ENCODE results near the gene AMBP. TPM values are rescaled to one million over a fixed set of nuclear protein-coding genes. Genes with fewer than 3 reads are reported as not detected.

The AMBP gene
- polyA plus RNA-seq, 2 of the 4 experiments (the other 2 are of a cell fraction) = 6.1 to 9.4 TPM

GRCh38 chr9:114124666-114125475, 46.8 kb upstream of the AMBP start:
- peaks cover 10% of the 10 kb centered on the region; the same call in 2 of the 3 replicates for H3K9me3 ChIP-seq
- DNase-seq (ENCODE audit: low read depth in 1 of 2, low spot score in 1 of 2) (no peak), ATAC-seq (no peak), FAIRE-seq (no peak)
- WGBS (ENCODE audit: missing lambda C conversion rate) = 77% methylated on average over 13 of the region's 13 CpGs
- H3K4me3 ChIP-seq = no peak overlapping the region
- POLR2A ChIA-PET = no interaction called here
- no peak overlapping the region for H3K27ac ChIP-seq
- H3K4me1 ChIP-seq = no peaks in the 10 kb centered on the region
- no peak for TF ChIP-seq GATA3 (IDR thresholded peaks at IDR 0.05; ENCODE audit: borderline replicate concordance)
- no peak for TF ChIP-seq JUNB (IDR thresholded peaks at IDR 0.05)
- TF ChIP-seq ZNF302 (CRISPR knock-in tag; IDR thresholded peaks at IDR 0.05) = no peak
- H3K4me2 ChIP-seq = no peak overlapping the region
- CTCF ChIA-PET = interaction anchor here (0.9 to 4.4 kb wide), 4 partner anchors 17 to 42 kb away, joined by 3 to 25 read pairs (median 4); no protein-coding TSS in a partner anchor

DNA sequence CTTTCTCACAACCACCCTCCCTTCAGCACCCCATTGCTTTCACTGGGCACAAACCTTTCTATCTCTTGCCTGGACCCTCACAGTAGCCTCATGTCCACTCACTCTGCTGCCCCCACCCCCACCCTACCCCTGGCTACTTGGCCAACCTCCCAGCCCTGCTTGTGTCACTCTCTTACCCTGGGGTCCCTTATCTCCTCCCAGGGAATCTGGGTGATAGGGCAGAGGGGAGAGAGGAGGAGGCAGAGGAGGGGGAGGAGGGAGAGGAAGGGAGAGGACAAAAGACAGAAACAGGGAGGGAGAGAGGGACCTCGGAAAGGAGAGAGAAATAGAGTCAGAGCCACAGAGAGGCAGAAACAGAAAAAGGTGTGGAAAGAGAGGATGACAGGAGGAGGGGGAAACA, 46.0 kb upstream of the AMBP start:
- FAIRE-seq (no peak), DNase-seq (ENCODE audit: low read depth in 1 of 2, low spot score in 1 of 2) (no peak), ATAC-seq (no peak)
- Histone ChIP-seq H3K4me2 (no peak overlapping the region), H3K4me3 (no peak overlapping the region), H3K4me1 (peaks cover 5% of the 10 kb centered on the region; the same call in 2 of the 3 replicates), H3K9me3 (peaks cover 10% of the 10 kb centered on the region; the same call in 2 of the 3 replicates), H3K27ac (no peak overlapping the region)
- POLR2A ChIA-PET = no interaction called here
- 63% methylated on average over 1 of the region's 1 CpG for WGBS (ENCODE audit: missing lambda C conversion rate)
- TF ChIP-seq NPAS2 (CRISPR knock-in tag; IDR thresholded peaks at IDR 0.05; ENCODE audit: borderline replicate concordance) = no peak
- TF ChIP-seq CHD4 (IDR thresholded peaks at IDR 0.05; ENCODE audit: borderline replicate concordance) = no peak
- TF ChIP-seq MYC (IDR thresholded peaks at IDR 0.05; ENCODE audit: borderline replicate concordance, low read length) = no peak
- TF ChIP-seq ZSCAN20 (CRISPR knock-in tag; IDR thresholded peaks at IDR 0.05) = no peak
- TF ChIP-seq NFE2L2 (conservative IDR thresholded peaks at IDR 0.05; ENCODE audit: low read length) = no peak
- no peak for TF ChIP-seq ZC3H11A (IDR thresholded peaks at IDR 0.05)
- TF ChIP-seq ELK1 (IDR thresholded peaks at IDR 0.05; ENCODE audit: low read depth, low read length) = no peak
- no peak for TF ChIP-seq RARB (CRISPR knock-in tag; IDR thresholded peaks at IDR 0.05)
- TF ChIP-seq MAZ (IDR thresholded peaks at IDR 0.05; ENCODE audit: borderline replicate concordance, low read depth, low read length) = no peak
- TF ChIP-seq RAD21 (conservative IDR thresholded peaks at IDR 0.05 in 1 of 2, IDR thresholded peaks at IDR 0.05 in 1 of 2) = no peak
- TF ChIP-seq CEBPB (IDR thresholded peaks at IDR 0.05) = no peak
- no peak for TF ChIP-seq POLR2A (IDR thresholded peaks at IDR 0.05; ENCODE audit: low read length)
- no peak for TF ChIP-seq TFCP2L1 (CRISPR knock-in tag; IDR thresholded peaks at IDR 0.05)
- TF ChIP-seq, protein P1, sequence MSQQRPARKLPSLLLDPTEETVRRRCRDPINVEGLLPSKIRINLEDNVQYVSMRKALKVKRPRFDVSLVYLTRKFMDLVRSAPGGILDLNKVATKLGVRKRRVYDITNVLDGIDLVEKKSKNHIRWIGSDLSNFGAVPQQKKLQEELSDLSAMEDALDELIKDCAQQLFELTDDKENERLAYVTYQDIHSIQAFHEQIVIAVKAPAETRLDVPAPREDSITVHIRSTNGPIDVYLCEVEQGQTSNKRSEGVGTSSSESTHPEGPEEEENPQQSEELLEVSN (IDR thresholded peaks at IDR 0.05; ENCODE audit: borderline replicate concordance, low read depth) = no peak
- CTCF ChIA-PET = interaction anchor here (4.4 kb wide), 1 partner anchor 17 kb away, joined by 25 read pairs; no protein-coding TSS in a partner anchor

DNA sequence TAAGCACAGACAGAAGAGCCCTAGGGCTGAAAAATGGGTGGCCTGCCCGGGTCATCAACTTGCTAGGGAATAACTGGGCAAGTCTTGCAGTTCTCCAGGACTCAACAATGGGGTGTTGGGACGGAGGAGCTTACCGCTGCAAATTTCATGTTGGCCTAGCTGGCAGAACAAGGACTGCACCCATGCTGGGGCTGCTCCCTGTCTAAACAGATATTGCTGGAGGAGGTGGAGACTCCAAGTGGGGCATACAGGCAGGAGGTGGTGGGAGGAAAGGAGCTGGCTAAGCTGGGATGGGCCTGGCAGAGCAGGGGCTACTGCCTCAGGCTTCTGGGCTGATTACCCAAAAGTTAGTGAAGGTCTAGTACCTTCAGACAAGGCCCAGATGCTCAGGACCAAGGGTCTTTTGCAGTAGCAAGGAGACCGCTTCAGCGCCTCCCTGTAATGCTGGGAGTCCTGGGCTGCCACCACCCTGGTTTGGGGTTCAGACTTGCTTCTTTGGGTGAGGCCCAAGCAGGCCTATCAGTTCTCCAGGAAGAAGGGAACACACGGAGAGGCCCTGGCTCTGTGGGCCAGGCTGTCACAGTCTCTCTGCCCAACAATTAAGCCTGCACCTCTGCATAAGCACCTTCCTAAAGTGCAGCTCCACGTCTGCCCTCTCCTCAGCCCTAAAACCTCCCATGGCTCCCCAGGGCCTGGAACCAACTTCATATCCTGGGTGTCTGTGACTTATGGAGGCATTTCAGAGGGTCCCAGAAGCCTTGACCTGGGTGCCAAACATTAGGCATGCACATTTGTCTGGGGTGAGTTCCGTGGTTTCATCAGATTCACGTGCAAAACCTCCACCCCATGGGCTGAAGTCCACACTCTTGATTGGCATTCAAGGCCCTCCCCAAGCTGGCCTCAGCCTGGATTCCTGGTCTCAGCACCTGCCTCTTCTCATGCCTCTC, 45.2 kb upstream of the AMBP start:
- CTCF ChIA-PET = interaction anchor here (0.9 to 2.3 kb wide), 5 partner anchors 10 to 168 kb away, joined by 3 to 15 read pairs (median 4); partner anchors contain the start of gene COL27A1

More for the DNA sequence above, 45.2 kb upstream of the AMBP start:
- peaks cover 5% of the 10 kb centered on the region; the same call in 2 of the 3 replicates for H3K4me1 ChIP-seq
- DNase-seq (ENCODE audit: low read depth in 1 of 2, low spot score in 1 of 2) (no peak), FAIRE-seq (no peak), ATAC-seq (no peak)
- H3K9me3 ChIP-seq = peaks cover 10% of the 10 kb centered on the region; the same call in 2 of the 3 replicates
- POLR2A ChIA-PET = no interaction called here
- no peak overlapping the region for H3K4me2 ChIP-seq
- no peak for TF ChIP-seq RARB (CRISPR knock-in tag; IDR thresholded peaks at IDR 0.05)
- TF ChIP-seq, protein P2, sequence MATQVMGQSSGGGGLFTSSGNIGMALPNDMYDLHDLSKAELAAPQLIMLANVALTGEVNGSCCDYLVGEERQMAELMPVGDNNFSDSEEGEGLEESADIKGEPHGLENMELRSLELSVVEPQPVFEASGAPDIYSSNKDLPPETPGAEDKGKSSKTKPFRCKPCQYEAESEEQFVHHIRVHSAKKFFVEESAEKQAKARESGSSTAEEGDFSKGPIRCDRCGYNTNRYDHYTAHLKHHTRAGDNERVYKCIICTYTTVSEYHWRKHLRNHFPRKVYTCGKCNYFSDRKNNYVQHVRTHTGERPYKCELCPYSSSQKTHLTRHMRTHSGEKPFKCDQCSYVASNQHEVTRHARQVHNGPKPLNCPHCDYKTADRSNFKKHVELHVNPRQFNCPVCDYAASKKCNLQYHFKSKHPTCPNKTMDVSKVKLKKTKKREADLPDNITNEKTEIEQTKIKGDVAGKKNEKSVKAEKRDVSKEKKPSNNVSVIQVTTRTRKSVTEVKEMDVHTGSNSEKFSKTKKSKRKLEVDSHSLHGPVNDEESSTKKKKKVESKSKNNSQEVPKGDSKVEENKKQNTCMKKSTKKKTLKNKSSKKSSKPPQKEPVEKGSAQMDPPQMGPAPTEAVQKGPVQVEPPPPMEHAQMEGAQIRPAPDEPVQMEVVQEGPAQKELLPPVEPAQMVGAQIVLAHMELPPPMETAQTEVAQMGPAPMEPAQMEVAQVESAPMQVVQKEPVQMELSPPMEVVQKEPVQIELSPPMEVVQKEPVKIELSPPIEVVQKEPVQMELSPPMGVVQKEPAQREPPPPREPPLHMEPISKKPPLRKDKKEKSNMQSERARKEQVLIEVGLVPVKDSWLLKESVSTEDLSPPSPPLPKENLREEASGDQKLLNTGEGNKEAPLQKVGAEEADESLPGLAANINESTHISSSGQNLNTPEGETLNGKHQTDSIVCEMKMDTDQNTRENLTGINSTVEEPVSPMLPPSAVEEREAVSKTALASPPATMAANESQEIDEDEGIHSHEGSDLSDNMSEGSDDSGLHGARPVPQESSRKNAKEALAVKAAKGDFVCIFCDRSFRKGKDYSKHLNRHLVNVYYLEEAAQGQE (IDR thresholded peaks at IDR 0.05) = no peak
- no peak for TF ChIP-seq GATA3 (IDR thresholded peaks at IDR 0.05; ENCODE audit: borderline replicate concordance)
- TF ChIP-seq ZC3H11A (IDR thresholded peaks at IDR 0.05) = no peak
- TF ChIP-seq POLR2A (IDR thresholded peaks at IDR 0.05; ENCODE audit: low read length) = no peak
- TF ChIP-seq RCOR1 (IDR thresholded peaks at IDR 0.05; ENCODE audit: low read depth, low read length) = no peak
- H3K4me3 ChIP-seq = no peak overlapping the region
- WGBS (ENCODE audit: missing lambda C conversion rate) = 72% methylated on average over 9 of the region's 9 CpGs
- H3K27ac ChIP-seq = no peak overlapping the region

Data from A549 (cell line).